Measurements from ENCODE around the gene COL23A1. TPM values are rescaled to one million over a fixed set of nuclear protein-coding genes. Genes with fewer than 3 reads are reported as not detected.
A peak's percentile ranks its signal among the peaks of the same experiment; 100 is the strongest.

COL23A1 gene
- total RNA-seq: 1 to 10 TPM; 2.0 to 3.0 TPM
- long read RNA-seq, donor 1, partial matches to known transcripts: 0 of 2 reads
- long read RNA-seq, donor 1, other reads (novel, unspliced or antisense): 2 of 2 reads
- long read RNA-seq, donor 2, partial matches to known transcripts: 0 of 1 reads
- long read RNA-seq, donor 2, other reads (novel, unspliced or antisense): 1 of 1 reads

DNA sequence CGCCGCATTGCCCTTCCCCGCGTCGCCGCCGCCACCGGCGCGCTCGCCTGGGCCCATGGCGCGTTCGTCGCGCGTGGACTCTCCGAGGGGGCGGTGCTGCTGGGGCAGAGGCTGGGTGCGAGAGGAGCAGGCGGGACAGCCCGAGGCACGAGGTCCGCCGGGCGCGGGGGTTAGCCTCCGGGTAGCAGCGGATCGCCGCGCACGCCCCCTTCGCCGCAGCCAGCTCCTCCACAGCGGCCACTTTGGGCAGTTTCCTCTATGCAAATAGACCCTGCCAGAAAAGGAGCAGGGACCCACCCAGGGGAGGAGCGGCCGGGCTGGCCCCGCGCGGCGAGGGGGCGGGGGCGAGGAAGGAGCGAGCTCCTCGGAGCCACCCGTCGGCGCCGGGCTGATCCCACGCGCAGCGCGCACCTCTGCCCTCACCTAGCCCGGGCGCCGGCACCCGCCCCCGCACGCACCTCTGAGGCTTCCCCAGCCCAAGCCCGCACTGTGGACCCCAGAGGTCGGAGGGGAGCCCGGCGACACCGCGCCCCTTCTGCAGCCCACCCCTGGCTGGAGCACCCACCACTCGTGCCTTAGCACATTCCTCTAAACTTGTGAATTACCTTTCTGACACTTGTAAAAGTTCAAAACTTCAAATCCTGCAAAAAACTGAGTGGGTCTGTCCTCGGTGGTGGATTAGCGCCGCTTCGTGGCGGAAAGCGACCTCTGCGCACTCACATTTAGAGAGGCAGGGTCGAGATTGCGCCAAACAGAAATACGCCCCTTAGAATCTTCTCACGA, at the start of gene COL23A1:
TSS of gene COL23A1 (minus strand) at position 253 of the 783 bp plus-strand sequence.
- intact Hi-C loops (cut with DNase I): no loop called here
- DNase-seq (ENCODE audit: low spot score): no peak

DNA sequence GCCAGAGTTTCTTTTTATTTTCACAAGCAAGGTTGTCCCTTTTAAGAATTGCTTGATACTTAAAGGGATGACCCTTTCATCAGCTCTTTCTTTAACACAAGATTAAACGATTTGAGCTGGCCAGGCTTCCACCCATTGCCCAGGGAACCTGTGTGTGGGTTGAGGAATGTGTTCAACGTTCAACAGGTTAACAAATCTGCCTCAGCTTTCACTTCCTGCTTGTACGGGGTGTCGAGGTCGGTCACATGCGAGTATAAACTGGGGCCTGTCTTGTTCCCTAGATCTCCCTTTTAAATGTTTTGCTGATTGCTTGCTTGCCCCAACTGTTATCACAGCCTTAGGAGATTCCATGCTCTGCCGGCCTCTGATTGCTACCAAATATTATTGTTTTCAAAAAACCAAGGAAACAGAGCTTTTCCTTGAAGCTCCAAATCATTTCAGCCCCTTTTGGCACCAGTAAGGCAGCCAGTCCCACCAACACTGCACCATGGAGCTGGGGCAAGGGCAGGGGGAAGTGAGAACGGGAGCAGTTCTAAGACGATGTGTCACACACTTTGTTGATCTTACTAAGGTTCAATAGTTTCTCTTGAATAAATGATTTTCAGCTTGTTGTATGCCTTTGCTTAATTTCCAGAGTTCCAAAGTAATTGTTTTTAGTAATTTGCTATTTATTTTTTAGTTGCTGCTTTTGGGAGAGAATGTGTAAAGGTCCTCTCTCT, 47.3 kb upstream of the COL23A1 start:
- intact Hi-C loops (cut with DNase I): no loop called here
- DNase-seq (ENCODE audit: low spot score): no peak

GRCh38 chr5:178632285-178632684, 42.1 kb upstream of the COL23A1 start:
- DNase-seq (ENCODE audit: low spot score): no peak
- intact Hi-C loops (cut with DNase I): no loop called here

GRCh38 chr5:178630951-178631350, 40.8 kb upstream of the COL23A1 start:
- intact Hi-C loops (cut with DNase I): no loop called here
- DNase-seq (ENCODE audit: low spot score): no peak

DNA sequence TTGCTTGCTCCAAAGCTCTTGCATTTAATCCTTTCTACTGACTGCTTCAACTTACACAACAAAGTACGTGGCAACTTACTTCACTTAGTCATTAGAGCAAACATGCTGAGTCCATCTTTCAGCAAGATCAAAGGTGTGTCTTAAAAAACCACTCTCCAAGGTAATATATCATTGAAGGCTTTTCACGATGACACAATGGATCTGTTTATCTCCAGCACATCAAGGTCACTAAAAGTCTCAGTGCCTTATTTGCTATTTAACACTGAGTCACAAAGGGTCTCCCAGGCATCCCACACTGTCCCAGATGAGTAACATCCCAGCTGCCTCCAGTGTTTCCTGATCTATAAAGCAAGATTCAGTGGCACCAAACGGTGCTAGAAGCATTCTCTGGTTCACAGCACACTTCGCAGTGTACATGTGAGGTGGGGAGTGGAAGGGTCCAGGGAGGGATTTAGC, 40.3 kb upstream of the COL23A1 start:
- intact Hi-C loops (cut with DNase I): no loop called here

GRCh38 chr5:178627259-178627598, 37.0 kb upstream of the COL23A1 start:
- intact Hi-C loops (cut with DNase I): no loop called here
- no peak for DNase-seq (ENCODE audit: low spot score)

More for the DNA sequence above, 40.3 kb upstream of the COL23A1 start:
- no peak for DNase-seq (ENCODE audit: low spot score)

GRCh38 chr5:178626484-178627258, 36.5 kb upstream of the COL23A1 start, which contains the start of gene CLK4:
Gene CLK4 (minus strand): TSS chr5:178627050. CDS start chr5:178623416, 3,634 bp downstream.
- intact Hi-C loops (cut with DNase I): no loop called here
- peak; percentile 99 for DNase-seq (ENCODE audit: low spot score)

- intact Hi-C loops (cut with DNase I): no loop called here
- DNase-seq (ENCODE audit: low spot score): no peak
Measured at GRCh38 chr5:178625679-178626483, 35.7 kb upstream of the COL23A1 start.

- intact Hi-C loops (cut with DNase I): no loop called here
- DNase-seq (ENCODE audit: low spot score): no peak
Measured at GRCh38 chr5:178624631-178625546, 34.7 kb upstream of the COL23A1 start.

DNA sequence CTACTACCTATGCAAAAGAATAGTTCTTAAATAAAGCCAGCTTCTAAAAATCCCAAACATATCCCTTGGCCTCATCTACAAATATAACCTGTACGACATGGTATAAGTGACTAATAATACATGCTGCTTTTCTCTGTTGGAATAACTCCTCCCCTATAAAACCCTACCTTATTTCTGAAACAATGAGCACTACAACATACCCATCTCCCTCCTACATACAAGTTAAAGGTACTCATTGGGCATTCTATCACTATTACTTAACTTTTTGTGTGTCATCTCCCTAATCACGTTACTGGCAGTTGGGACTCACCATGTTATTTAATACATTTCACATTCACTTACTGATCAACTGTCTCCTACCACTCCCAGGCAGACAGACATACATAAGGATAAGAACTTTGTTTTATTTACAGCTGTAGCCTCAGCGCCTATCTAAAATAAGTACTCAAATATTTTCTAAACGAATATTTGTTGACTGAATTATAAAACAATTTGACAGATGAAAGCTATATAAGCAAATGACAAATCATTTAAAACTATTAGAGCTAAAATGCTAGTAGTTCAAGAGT, 32.6 kb upstream of the COL23A1 start:
- DNase-seq (ENCODE audit: low spot score): no peak

DNA sequence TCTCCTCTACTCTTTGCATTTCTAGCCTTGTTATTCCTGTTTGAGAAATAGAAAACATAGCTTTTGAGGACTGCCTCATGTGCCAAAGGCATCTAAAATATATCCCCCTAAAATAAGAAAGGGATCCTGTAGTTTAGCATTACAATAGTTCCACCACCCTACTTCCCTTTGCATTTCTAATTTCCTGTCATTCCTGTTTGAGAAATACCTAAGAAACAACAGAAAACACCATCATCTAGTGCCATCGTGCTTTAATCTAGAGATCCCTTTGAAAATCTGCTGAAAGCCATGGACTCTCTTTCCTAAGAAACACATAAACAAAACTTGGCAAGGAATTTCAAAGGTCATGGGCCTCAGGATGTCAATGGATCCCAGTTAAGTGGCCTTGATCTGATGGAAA, 29.2 kb upstream of the COL23A1 start:
- intact Hi-C loops (cut with DNase I): no loop called here
- no peak for DNase-seq (ENCODE audit: low spot score)

More for the DNA sequence above, 32.6 kb upstream of the COL23A1 start:
- intact Hi-C loops (cut with DNase I): no loop called here

DNA sequence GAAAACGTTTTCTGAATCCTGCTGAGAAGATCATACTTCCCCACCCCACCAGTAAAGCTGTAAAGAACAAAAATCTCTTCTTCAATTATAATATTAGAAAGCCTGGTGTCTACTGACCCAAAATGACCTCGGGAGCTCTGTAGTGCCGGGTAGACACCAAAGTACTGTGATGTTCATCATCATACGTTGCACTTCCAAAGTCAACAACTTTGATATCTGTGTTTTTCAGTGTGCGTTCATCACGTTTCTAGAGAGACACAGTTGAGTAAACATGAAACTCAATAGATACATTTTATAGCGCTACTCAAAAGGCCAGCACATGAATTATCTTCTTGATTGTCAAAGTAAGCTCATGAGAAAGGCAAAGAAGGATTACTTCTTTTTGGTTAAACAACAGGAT, 22.1 kb upstream of the COL23A1 start:
- DNase-seq (ENCODE audit: low spot score): no peak
- intact Hi-C loops (cut with DNase I): no loop called here

DNA sequence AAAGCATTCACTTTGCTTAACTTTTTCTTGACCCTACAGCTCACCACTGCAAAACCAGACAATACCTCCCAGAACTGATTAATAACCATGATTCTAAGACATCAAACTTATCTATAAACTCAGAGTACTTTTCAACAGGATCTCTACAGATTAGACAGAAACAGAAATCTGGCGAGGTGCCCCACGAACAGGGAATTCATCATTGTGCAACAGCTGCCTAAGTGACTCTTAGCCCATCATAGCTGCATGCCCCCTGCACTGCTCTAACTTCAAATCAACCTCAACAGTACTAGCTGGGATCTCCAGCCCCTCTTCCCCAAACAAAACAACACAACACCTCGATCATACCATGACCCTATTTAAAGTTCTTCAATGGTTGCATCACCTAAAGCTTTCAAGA, 16.1 kb upstream of the COL23A1 start:
- intact Hi-C loops (cut with DNase I): no loop called here
- no peak for DNase-seq (ENCODE audit: low spot score)

DNA sequence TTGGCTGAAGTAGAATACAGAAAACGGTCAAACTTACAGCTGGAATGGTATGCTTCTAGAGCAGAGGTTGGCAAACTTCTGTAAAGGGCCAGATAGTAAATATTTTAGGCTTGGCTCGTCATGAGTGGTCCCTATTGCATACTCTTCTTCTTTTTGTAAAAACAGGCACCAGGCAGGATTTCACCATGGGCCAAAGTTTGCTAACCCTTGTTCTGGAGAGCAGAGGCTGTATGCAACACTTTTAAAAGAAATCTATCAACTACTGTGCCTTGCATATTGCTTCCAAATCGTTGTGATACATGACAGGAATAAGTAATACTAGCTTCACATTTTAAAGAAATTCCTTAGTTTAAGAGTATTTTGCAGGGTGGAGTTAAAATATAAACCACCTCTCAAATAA, 15.6 kb upstream of the COL23A1 start:
- no peak for DNase-seq (ENCODE audit: low spot score)
- intact Hi-C loops (cut with DNase I): no loop called here

GRCh38 chr5:178602752-178603151, 12.6 kb upstream of the COL23A1 start:
- intact Hi-C loops (cut with DNase I): no loop called here
- DNase-seq (ENCODE audit: low spot score): no peak

GRCh38 chr5:178595750-178596149, 5.6 kb upstream of the COL23A1 start:
- intact Hi-C loops (cut with DNase I): no loop called here

GRCh38 chr5:178595150-178595549, 5.0 kb upstream of the COL23A1 start:
- no peak for DNase-seq (ENCODE audit: low spot score)
- intact Hi-C loops (cut with DNase I): no loop called here

More at GRCh38 chr5:178595750-178596149, 5.6 kb upstream of the COL23A1 start:
- DNase-seq (ENCODE audit: low spot score): no peak
